Epithelial cell of esophagus (primary cell): ENCODE data around the gene LRMDA.
A peak's percentile ranks its signal among the peaks of the same experiment; 100 is the strongest.

Experiments used
- DNase-seq: peaks from one replicate; pipeline ENCODE4 v3.0.0; 2010; ENCODE audit warnings: low read depth
- H3K4me3 ChIP-seq: 2 replicates; pipeline ENCODE4 v1.5.1; 2011; ENCODE audit warnings: mild to moderate bottlenecking, low read length, control low read depth
- CTCF ChIP-seq: IDR thresholded peaks from 2 replicates; pipeline ENCODE4 v1.5.1; 2011; ENCODE audit warnings: low read depth, mild to moderate bottlenecking, low read length, control low read depth, inconsistent platforms; ENCODE audit not compliant: insufficient read depth; ENCODE audit errors: missing control alignments

LRMDA gene

GRCh38 chr10:76149182-76149581 lies 717.8 kb downstream of the LRMDA start:
- no peak overlapping the region for H3K4me3 ChIP-seq
- TF ChIP-seq CTCF = no peak
- peak; percentile 34 for DNase-seq

- no peak for DNase-seq
- H3K4me3 ChIP-seq = no peak overlapping the region
- no peak for TF ChIP-seq CTCF
These were observed 718.2 kb downstream of the LRMDA start for GRCh38 chr10:76149602-76150138.

- no peak overlapping the region for H3K4me3 ChIP-seq
- no peak for TF ChIP-seq CTCF
- peak; percentile 83 for DNase-seq
These were observed 718.9 kb downstream of the LRMDA start for GRCh38 chr10:76150139-76150875.

GRCh38 chr10:76150876-76151288 lies 719.5 kb downstream of the LRMDA start:
- H3K4me3 ChIP-seq = no peak overlapping the region
- no peak for TF ChIP-seq CTCF
- no peak for DNase-seq

GRCh38 chr10:76152186-76152585 lies 720.8 kb downstream of the LRMDA start:
- no peak for TF ChIP-seq CTCF
- no peak overlapping the region for H3K4me3 ChIP-seq
- DNase-seq = no peak

GRCh38 chr10:76155961-76156360 lies 724.5 kb downstream of the LRMDA start:
- no peak overlapping the region for H3K4me3 ChIP-seq
- no peak for DNase-seq
- TF ChIP-seq CTCF = no peak
